Nephron (organoid): Measurements from ENCODE around the gene TMED6.

Experiments
- H3K27ac Mint-ChIP-seq, 3 experiments: 2 replicates each; pipeline ENCODE4 v1.8.0; 2020; ENCODE audit warnings: mixed read lengths in 3 of 3, mild to moderate bottlenecking in 2 of 3, moderate library complexity in 1 of 3
- H3K27me3 Mint-ChIP-seq: 2 replicates; pipeline ENCODE4 v1.8.0; 2021; ENCODE audit warnings: low read depth, mild to moderate bottlenecking, moderate library complexity, mixed read lengths
- H3K36me3 Mint-ChIP-seq: 2 replicates; pipeline ENCODE4 v1.8.0; 2020; ENCODE audit warnings: low read depth, mixed read lengths
- H3K4me1 Mint-ChIP-seq: 2 replicates; pipeline ENCODE4 v1.8.0; 2020; ENCODE audit warnings: mixed read lengths
- H3K4me3 Mint-ChIP-seq, 3 experiments: 2 replicates each; pipeline ENCODE4 v1.8.0; 2020; ENCODE audit warnings: mild to moderate bottlenecking in 3 of 3, mixed read lengths in 3 of 3, moderate library complexity in 2 of 3
- H3K9me3 Mint-ChIP-seq: 2 replicates; pipeline ENCODE4 v1.8.0; 2020; ENCODE audit warnings: mixed read lengths
- TF ChIP-seq, protein P1 (sequence below), 3 experiments: fragments of 200-600 bp; sonication (generic); IDR thresholded peaks; one replicate each; pipeline ENCODE4 v1.5.0; 2021; ENCODE audit warnings: antibody characterized with exemption in 3 of 3; ENCODE audit not compliant: unreplicated experiment in 3 of 3

The TMED6 gene

DNA sequence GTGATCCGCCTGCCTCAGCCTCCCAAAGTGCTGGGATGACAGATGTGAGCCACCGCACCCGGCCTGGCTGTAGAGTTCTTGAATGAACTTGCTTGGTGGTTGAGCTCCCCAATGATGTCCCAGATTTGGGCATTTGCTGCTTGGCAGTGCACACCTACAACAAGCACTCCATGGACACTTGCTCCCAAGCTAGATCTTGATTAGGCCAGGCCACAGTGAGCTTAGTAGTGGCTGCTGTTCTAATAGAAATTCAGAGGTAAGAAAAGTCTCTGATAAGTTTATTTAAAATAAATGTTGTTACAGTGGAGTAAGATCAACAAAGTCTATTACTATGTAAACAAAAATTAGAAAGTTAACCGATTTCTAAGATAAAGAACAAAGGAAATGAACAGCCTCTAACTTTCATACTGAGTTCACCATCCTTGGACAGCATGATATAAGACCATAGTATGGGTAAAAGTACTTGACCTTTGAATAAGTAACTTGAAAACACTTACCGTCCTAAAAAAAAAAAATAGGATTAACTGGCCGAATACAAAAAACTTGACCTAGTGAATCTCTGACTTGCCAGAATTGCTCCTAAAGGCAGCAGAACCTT, 951 bp downstream of the TMED6 start:
- no peak overlapping the region for H3K4me3 Mint-ChIP-seq
- H3K36me3 Mint-ChIP-seq, result peaks cover 13% of the 10 kb centered on the region
- no peaks in the 10 kb centered on the region for H3K9me3 Mint-ChIP-seq
- H3K27me3 Mint-ChIP-seq, result no peaks in the 10 kb centered on the region
- TF ChIP-seq, protein P1, sequence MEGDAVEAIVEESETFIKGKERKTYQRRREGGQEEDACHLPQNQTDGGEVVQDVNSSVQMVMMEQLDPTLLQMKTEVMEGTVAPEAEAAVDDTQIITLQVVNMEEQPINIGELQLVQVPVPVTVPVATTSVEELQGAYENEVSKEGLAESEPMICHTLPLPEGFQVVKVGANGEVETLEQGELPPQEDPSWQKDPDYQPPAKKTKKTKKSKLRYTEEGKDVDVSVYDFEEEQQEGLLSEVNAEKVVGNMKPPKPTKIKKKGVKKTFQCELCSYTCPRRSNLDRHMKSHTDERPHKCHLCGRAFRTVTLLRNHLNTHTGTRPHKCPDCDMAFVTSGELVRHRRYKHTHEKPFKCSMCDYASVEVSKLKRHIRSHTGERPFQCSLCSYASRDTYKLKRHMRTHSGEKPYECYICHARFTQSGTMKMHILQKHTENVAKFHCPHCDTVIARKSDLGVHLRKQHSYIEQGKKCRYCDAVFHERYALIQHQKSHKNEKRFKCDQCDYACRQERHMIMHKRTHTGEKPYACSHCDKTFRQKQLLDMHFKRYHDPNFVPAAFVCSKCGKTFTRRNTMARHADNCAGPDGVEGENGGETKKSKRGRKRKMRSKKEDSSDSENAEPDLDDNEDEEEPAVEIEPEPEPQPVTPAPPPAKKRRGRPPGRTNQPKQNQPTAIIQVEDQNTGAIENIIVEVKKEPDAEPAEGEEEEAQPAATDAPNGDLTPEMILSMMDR (IDR thresholded peaks at IDR 0.05; ENCODE audit: unreplicated experiment in 3 of 3), result no peak
- peak overlapping the region; percentile 7 to 66 (median 41) for H3K27ac Mint-ChIP-seq
- peaks cover 9% of the 10 kb centered on the region for H3K4me1 Mint-ChIP-seq

DNA sequence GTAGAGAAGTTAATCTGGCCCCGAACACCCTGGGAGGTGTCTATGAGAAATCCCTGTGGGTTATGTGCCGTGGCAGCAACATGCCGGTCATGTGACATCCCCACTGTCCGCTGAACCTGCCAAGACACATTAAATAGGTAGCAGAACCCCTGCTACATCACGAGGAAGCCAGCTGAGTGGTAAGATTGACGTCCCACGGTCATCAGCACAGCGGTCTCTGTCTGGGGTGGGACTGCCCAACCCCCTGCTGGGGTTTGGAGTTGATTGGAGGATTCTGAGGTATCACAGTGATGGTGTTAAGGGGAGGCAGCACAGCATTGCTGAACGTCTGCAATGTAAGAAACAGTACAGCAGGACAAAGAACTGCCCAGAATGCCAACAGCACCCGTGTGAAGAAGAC, 2.0 kb downstream of the TMED6 start:
- TF ChIP-seq, protein P1 (IDR thresholded peaks at IDR 0.05; ENCODE audit: unreplicated experiment in 3 of 3), result no peak
- Mint-ChIP-seq H3K27me3 (no peaks in the 10 kb centered on the region), H3K27ac (no peak overlapping the region), H3K4me1 (peaks cover 5% of the 10 kb centered on the region), H3K9me3 (no peaks in the 10 kb centered on the region), H3K36me3 (peaks cover 9% of the 10 kb centered on the region), H3K4me3 (no peak overlapping the region)

DNA sequence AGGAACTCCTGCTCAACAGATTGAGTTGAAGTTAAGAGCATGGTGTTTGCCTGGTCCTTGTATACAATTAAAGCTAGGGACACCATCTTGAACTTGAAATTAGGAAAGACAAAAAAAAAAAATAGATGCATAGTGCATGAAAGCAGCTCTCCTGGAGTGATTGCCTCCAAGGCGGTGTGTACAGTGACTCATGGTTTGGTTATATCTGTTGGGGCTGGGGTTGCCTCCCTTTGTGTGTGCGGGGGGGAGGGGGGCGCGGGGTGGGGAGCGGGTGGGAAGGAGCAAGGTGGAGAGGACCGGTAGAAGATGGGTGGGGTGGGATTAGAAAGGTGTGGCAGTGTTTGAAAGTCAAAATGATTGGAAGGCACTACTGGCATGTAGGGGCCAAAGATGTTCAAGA, 3.4 kb downstream of the TMED6 start:
- peaks cover 5% of the 10 kb centered on the region for H3K4me1 Mint-ChIP-seq
- no peaks in the 10 kb centered on the region for H3K9me3 Mint-ChIP-seq
- H3K27me3 Mint-ChIP-seq, result no peaks in the 10 kb centered on the region
- peaks cover 11% of the 10 kb centered on the region for H3K36me3 Mint-ChIP-seq
- no peak overlapping the region for H3K27ac Mint-ChIP-seq
- TF ChIP-seq, protein P1 (IDR thresholded peaks at IDR 0.05; ENCODE audit: unreplicated experiment in 3 of 3), result no peak
- no peak overlapping the region for H3K4me3 Mint-ChIP-seq

DNA sequence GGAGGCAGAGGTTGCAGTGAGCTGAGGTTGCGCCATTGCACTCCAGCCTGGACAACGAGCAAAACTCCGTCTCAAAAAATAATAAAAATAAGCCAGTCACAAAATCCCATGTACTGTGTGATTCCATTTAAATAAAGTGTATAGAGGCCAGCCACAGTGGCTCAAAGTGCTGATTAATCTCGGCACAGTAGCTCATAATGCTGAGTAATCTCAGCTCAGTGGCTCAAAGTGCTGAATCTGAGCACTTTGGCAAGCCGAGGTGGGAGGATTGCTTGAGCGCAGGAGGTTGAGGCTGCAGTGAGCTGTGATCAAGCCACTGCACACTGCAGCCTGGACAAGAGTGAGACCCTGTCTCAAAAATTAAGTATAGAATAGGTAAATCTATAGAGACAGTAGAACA, 4.9 kb downstream of the TMED6 start:
- H3K27me3 Mint-ChIP-seq, result no peaks in the 10 kb centered on the region

DNA sequence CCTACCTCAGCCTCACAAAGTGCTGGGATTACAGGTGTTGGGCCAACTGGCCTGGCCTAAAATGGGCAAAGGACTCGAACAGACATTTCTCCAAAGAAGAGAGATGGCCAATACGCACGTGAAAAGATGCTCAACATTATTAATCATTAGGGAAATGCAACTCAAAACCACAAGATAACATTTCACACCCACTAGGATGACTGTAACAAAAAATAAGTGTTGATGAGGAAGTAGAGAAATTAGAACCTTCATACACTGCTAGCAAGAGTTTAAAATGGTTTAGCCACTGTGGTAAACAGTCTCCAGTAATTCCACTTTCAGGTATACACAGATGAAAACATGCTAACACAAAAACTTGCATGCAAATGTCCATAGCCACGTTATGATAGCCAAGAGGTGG, 5.7 kb downstream of the TMED6 start:
- H3K27ac Mint-ChIP-seq, result no peak overlapping the region
- peaks cover 6% of the 10 kb centered on the region for H3K4me1 Mint-ChIP-seq
- no peaks in the 10 kb centered on the region for H3K27me3 Mint-ChIP-seq
- H3K36me3 Mint-ChIP-seq, result peaks cover 16% of the 10 kb centered on the region
- H3K9me3 Mint-ChIP-seq, result no peaks in the 10 kb centered on the region
- TF ChIP-seq, protein P1 (IDR thresholded peaks at IDR 0.05; ENCODE audit: unreplicated experiment in 3 of 3), result no peak
- H3K4me3 Mint-ChIP-seq, result no peak overlapping the region

More for the DNA sequence above, 4.9 kb downstream of the TMED6 start:
- TF ChIP-seq, protein P1 (IDR thresholded peaks at IDR 0.05; ENCODE audit: unreplicated experiment in 3 of 3), result no peak
- Mint-ChIP-seq H3K4me3 (no peak overlapping the region), H3K9me3 (no peaks in the 10 kb centered on the region), H3K4me1 (peaks cover 5% of the 10 kb centered on the region), H3K36me3 (peaks cover 10% of the 10 kb centered on the region), H3K27ac (no peak overlapping the region)

DNA sequence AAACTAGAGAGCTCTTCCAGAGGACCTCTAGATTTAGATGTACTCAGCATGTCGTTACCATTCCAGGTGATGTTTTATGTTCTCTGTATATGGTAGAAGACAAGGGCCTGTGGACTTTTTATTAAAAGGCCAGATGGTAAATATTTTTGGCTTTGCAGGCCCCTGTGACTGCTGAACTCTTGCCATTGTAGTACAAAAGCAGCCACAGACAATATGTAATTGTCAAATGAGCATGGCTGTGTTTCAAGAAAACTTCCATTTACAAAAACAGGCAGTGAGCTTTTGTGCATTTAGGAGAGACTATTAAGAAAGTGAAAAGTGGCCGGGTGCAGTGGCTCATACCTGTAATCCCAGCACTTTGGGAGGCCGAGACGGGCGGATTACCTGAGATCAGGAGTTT, 7.4 kb downstream of the TMED6 start:
- H3K27ac Mint-ChIP-seq, result no peak overlapping the region
- H3K36me3 Mint-ChIP-seq, result peaks cover 26% of the 10 kb centered on the region
- H3K4me3 Mint-ChIP-seq, result no peak overlapping the region
- H3K4me1 Mint-ChIP-seq, result peaks cover 20% of the 10 kb centered on the region
- no peaks in the 10 kb centered on the region for H3K9me3 Mint-ChIP-seq
- no peaks in the 10 kb centered on the region for H3K27me3 Mint-ChIP-seq
- TF ChIP-seq, protein P1 (IDR thresholded peaks at IDR 0.05; ENCODE audit: unreplicated experiment in 3 of 3), result no peak
